ENCODE results near the gene ELFN2.

ELFN2 gene

DNA sequence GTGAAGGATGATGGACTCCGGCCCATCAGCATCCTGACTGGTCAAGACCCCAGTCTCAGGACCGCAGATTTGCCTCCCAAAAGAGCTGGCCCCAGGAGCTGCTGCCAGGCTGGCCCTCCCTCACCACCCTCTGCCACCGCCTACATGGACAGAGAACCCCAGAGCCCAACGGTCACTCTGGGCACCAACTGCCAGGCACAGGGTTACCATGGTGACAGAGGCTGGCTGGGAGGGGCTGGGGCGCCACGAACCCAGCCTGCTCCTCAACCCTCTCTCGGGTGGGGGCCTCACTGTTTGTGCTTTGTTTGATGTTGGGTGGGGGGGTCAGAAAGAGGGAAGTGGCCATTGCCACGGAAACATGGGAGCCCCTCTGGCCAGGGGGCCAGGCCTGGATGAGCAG, 55.8 kb downstream of the ELFN2 start:
- DNase-seq (ENCODE audit: low spot score) = no peak
- H3K27ac ChIP-seq = no peak overlapping the region
- H3K4me3 ChIP-seq = no peak overlapping the region
- TF ChIP-seq, protein P1, sequence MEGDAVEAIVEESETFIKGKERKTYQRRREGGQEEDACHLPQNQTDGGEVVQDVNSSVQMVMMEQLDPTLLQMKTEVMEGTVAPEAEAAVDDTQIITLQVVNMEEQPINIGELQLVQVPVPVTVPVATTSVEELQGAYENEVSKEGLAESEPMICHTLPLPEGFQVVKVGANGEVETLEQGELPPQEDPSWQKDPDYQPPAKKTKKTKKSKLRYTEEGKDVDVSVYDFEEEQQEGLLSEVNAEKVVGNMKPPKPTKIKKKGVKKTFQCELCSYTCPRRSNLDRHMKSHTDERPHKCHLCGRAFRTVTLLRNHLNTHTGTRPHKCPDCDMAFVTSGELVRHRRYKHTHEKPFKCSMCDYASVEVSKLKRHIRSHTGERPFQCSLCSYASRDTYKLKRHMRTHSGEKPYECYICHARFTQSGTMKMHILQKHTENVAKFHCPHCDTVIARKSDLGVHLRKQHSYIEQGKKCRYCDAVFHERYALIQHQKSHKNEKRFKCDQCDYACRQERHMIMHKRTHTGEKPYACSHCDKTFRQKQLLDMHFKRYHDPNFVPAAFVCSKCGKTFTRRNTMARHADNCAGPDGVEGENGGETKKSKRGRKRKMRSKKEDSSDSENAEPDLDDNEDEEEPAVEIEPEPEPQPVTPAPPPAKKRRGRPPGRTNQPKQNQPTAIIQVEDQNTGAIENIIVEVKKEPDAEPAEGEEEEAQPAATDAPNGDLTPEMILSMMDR (IDR thresholded peaks at IDR 0.05) = no peak

DNA sequence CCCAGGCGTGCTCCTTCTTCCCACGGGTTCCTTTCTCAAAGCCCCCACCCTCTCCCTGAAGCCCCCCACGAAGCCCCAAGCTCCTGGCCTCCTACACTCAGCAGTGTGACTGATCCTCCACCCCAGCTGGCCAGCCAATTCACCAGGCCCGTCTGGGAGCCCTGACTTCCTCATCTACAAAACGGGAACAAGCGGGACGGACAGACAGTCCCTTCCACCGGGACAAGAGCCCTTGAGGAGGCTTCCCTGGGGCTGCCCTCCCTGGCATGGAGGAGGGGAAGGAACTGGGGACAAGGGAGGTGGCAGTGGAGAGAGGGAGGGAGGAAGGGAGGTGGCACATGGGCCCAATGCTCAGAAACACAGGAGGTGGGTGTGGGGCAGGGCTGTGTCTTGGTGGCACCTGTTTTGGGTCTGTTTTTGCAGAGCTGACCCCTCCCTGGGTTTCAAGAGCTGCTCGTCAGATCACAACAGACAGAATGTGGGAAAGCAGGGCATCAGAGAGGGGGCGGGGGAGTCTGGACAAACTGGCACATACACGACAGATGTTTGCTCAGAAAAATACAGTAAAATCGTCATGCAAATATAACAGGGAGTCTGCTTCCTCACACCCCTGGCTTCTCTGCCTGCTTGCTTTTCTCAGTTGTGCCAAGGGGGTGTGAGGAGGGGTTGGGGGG, 56.8 kb downstream of the ELFN2 start:
- Histone ChIP-seq H3K4me3 (no peak overlapping the region), H3K27ac (no peak overlapping the region)
- TF ChIP-seq, protein P1 (IDR thresholded peaks at IDR 0.05) = no peak
- peak; percentile 78 for DNase-seq (ENCODE audit: low spot score)

DNA sequence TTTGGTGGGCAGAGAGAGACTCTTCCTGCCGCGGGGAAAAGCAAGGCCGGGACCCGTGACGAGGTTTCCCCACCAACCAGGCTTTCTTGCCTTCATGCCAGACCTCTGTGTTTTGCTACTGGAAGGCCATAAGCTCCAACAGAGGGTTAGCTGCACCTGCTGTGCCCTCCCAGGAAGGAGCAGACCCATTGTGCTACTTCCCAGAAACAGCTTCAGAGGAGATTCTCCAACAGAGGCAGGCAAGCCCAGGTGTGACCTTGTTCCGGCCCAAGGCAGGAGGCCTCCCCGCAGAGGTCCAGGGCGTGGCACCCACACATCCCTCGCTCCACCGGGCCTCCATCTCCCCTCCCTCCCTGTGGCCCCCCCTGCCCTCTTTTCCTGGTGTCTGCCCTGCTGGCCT, 57.8 kb downstream of the ELFN2 start:
- no peak overlapping the region for H3K4me3 ChIP-seq
- TF ChIP-seq, protein P1 (IDR thresholded peaks at IDR 0.05) = no peak
- DNase-seq (ENCODE audit: low spot score) = no peak
- no peak overlapping the region for H3K27ac ChIP-seq

DNA sequence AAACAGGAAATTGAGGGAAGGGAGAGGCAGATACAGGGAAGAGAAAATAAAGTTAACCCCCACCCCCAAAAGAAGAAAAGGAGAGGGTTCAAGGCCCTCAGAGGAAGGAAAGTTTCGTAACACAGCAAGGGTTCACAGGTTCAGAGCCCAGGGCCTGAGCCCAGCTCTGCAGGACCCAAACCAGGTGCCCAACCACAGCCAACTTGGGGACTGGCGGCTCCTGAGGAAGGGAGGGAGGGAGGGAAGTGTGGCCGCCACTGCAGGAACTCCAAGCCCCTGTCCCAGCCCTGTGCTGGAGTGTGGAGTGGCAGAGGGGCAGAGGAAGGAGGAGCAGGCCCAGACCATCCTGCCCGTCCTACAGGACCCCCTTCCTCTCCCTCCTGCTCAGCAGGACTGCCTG, 59.2 kb downstream of the ELFN2 start:
- no peak overlapping the region for H3K27ac ChIP-seq
- TF ChIP-seq, protein P1 (IDR thresholded peaks at IDR 0.05) = no peak
- no peak for DNase-seq (ENCODE audit: low spot score)
- no peak overlapping the region for H3K4me3 ChIP-seq

DNA sequence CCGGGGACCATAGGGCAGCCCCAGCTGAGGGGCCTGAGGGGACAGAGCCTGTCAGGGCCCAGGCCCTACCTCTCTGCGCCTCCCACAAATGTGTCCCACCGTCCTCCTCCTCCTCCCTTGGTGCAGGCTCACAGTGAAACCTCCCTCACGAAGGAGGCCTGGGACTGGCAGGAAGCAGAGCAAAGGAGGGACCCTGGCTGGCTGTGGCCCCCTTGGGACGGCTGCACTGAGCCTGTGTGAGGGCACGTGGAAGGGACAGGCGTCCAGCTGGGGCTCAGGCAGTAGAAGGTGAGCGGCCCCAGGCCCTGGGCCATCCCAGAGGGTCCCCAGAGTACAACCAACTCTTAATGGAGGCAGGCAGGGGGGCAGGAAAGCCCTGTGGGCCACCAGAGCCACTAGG, 60.7 kb downstream of the ELFN2 start:
- Histone ChIP-seq H3K4me3 (no peak overlapping the region), H3K27ac (no peak overlapping the region)
- no peak for DNase-seq (ENCODE audit: low spot score)
- TF ChIP-seq, protein P1 (IDR thresholded peaks at IDR 0.05) = no peak

DNA sequence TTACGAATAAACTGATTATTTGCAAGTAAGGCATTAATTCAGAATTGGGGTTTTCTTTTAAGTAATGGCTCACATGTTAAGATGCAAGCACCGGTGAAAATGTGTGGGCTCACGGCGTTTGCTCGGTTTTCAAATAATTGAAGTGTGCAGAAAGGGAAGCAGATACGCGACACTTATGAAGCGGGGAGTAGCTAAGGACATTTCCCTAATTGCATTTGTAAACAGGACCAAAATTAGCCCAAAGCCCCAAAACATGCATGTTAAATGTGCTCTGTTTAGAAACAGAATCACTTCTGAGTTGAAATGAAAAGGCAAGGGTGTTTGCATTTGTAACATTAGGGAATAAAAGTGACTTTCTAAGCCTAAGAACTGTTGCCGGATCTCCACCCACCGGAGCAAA, 61.3 kb downstream of the ELFN2 start:
- TF ChIP-seq, protein P1 (IDR thresholded peaks at IDR 0.05) = no peak
- no peak overlapping the region for H3K4me3 ChIP-seq

DNA sequence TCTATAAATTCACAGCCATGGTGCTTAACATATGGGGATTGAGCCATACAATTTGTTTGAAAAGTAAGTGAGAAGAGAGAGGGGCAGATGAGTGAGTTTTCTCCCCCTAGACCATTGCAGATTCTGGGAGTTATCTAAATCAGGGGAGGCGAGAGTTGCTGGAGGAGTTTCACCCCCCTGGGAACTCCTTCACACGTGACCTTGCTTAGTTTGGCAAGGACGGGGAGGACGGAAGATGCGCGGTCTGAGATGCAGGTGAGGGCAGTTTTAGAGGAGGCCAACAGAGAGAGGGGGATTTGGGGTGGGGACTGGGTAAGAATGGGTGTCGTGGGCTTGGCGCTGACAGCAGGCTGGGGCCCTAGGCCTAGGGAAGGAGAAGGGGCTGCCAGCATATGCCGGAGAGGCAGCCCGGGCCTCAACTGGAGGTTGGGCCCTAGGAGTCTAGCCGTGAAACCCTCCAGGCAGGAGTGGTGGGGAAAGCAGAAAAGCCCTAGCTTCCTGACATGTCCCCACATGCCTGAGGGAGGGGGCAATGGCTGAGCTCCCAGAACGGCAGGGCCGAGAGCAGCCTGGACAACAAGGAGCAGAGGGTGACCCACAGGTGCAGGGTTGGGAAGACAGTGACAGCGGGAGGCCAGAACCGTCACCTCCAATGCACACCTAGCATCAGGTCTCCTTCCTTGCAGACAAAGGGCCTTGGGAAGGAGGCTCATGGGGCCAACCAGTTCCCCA, 63.9 kb downstream of the ELFN2 start:
- Histone ChIP-seq H3K4me3 (no peak overlapping the region), H3K27ac (no peak overlapping the region)
- TF ChIP-seq, protein P1 (IDR thresholded peaks at IDR 0.05) = no peak
- no peak for DNase-seq (ENCODE audit: low spot score)

More for the DNA sequence above, 61.3 kb downstream of the ELFN2 start:
- no peak overlapping the region for H3K27ac ChIP-seq
- no peak for DNase-seq (ENCODE audit: low spot score)
